Measurements from ENCODE around the gene RGMA. TPM values are rescaled to one million over a fixed set of nuclear protein-coding genes. Genes with fewer than 3 reads are reported as not detected.

The RGMA gene
- total RNA-seq, 1 donor from 2014 or later = 5.7 TPM

DNA sequence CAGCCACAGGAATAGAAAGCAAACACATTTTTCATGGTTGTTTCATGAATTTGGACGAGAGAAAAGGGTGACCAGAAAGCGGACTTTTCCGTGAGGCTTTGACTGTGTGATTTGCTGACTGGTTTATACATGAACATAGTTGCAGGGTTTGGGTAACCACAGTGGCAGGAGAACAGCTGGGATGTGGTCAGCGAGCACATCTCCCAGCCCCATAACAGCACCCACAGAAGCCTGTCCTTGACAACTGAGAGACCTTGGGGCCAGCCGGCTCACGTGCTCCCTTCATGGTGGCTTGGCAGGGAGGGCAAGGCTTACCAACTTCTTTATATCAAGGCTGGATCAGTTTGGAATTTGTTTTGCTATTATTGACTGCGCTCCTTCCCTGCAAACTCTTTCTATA, 13.2 kb upstream of the RGMA start:
- Mint-ChIP-seq H3K27ac (ENCODE audit: unreplicated experiment) (no peak overlapping the region), H3K9me3 (ENCODE audit: unreplicated experiment) (no peaks in the 10 kb centered on the region), H3K36me3 (ENCODE audit: low read depth, unreplicated experiment) (no peaks in the 10 kb centered on the region), H3K27me3 (ENCODE audit: unreplicated experiment) (no peaks in the 10 kb centered on the region), H3K4me1 (ENCODE audit: unreplicated experiment) (no peaks in the 10 kb centered on the region), H3K4me3 (ENCODE audit: unreplicated experiment) (no peak overlapping the region)
- DNase-seq (ENCODE audit: low spot score) = no peak
- TF ChIP-seq, protein P1, sequence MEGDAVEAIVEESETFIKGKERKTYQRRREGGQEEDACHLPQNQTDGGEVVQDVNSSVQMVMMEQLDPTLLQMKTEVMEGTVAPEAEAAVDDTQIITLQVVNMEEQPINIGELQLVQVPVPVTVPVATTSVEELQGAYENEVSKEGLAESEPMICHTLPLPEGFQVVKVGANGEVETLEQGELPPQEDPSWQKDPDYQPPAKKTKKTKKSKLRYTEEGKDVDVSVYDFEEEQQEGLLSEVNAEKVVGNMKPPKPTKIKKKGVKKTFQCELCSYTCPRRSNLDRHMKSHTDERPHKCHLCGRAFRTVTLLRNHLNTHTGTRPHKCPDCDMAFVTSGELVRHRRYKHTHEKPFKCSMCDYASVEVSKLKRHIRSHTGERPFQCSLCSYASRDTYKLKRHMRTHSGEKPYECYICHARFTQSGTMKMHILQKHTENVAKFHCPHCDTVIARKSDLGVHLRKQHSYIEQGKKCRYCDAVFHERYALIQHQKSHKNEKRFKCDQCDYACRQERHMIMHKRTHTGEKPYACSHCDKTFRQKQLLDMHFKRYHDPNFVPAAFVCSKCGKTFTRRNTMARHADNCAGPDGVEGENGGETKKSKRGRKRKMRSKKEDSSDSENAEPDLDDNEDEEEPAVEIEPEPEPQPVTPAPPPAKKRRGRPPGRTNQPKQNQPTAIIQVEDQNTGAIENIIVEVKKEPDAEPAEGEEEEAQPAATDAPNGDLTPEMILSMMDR (IDR thresholded peaks at IDR 0.05; ENCODE audit: unreplicated experiment) = no peak

DNA sequence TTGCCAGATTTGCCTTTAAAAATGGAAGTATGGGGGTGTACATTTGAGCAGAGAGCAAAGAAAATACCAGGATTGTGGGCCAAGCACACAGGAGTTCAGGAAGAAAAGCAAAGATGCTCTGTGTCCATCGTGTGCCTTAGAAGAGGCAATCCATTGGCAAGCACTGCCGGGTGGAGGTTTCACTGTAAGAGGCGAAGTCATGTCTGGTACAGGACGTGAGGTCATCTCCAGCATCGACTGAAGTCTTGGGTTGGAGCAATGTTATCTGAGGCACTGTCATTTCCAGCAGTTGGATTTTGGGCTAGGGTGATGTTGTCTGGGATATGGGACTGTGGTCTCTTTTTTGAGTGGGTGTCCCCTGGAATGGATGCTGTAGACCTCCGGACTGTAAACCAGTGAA, 4.8 kb upstream of the RGMA start:
- TF ChIP-seq, protein P1 (IDR thresholded peaks at IDR 0.05; ENCODE audit: unreplicated experiment) = no peak
- Mint-ChIP-seq H3K27ac (ENCODE audit: unreplicated experiment) (no peak overlapping the region), H3K36me3 (ENCODE audit: low read depth, unreplicated experiment) (no peaks in the 10 kb centered on the region), H3K4me3 (ENCODE audit: unreplicated experiment) (no peak overlapping the region), H3K4me1 (ENCODE audit: unreplicated experiment) (no peaks in the 10 kb centered on the region), H3K9me3 (ENCODE audit: unreplicated experiment) (no peaks in the 10 kb centered on the region), H3K27me3 (ENCODE audit: unreplicated experiment) (peaks cover 8% of the 10 kb centered on the region)
- no peak for DNase-seq (ENCODE audit: low spot score)

- TF ChIP-seq, protein P1 (IDR thresholded peaks at IDR 0.05; ENCODE audit: unreplicated experiment) = no peak
- H3K4me3 Mint-ChIP-seq (ENCODE audit: unreplicated experiment) = no peak overlapping the region
- H3K27ac Mint-ChIP-seq (ENCODE audit: unreplicated experiment) = no peak overlapping the region
- DNase-seq (ENCODE audit: low spot score) = no peak
- H3K4me1 Mint-ChIP-seq (ENCODE audit: unreplicated experiment) = peaks cover 3% of the 10 kb centered on the region
- H3K27me3 Mint-ChIP-seq (ENCODE audit: unreplicated experiment) = peaks cover 12% of the 10 kb centered on the region
- H3K36me3 Mint-ChIP-seq (ENCODE audit: low read depth, unreplicated experiment) = no peaks in the 10 kb centered on the region
- H3K9me3 Mint-ChIP-seq (ENCODE audit: unreplicated experiment) = no peaks in the 10 kb centered on the region
Observed at GRCh38 chr15:93091465-93091864, 2.5 kb upstream of the RGMA start.

DNA sequence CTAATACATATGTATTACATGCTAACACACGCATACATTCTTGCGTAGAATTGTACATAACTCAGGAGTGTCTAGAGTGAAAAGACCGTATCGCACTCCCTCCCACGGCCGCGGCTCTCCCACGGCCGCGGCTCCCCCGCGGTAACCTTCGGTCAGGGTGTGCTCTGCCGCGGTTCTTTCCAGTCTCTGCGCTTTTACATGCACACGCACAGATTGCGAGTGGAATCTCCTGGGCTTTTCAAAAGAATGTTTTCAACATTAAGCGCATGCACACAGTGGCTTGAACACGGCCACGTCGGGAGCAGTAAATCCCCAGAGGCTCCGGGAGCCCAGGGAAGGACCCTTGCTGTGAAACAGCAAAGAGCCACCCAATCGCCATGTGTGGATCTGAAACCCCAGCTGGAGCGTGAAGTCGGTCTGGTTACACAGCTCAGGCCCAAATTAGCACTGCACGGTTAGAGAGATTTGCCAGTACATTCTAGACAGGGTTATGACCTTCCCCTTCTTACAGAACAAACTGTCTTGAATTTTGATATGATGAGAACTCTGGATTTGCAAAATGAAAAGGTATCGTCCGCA, 805 bp upstream of the RGMA start:
- Mint-ChIP-seq H3K9me3 (ENCODE audit: unreplicated experiment) (no peaks in the 10 kb centered on the region), H3K4me3 (ENCODE audit: unreplicated experiment) (peak overlapping the region; percentile 87), H3K27me3 (ENCODE audit: unreplicated experiment) (peaks cover 11% of the 10 kb centered on the region), H3K36me3 (ENCODE audit: low read depth, unreplicated experiment) (no peaks in the 10 kb centered on the region), H3K27ac (ENCODE audit: unreplicated experiment) (no peak overlapping the region), H3K4me1 (ENCODE audit: unreplicated experiment) (peaks cover 3% of the 10 kb centered on the region)
- no peak for DNase-seq (ENCODE audit: low spot score)
- TF ChIP-seq, protein P1 (IDR thresholded peaks at IDR 0.05; ENCODE audit: unreplicated experiment) = no peak

DNA sequence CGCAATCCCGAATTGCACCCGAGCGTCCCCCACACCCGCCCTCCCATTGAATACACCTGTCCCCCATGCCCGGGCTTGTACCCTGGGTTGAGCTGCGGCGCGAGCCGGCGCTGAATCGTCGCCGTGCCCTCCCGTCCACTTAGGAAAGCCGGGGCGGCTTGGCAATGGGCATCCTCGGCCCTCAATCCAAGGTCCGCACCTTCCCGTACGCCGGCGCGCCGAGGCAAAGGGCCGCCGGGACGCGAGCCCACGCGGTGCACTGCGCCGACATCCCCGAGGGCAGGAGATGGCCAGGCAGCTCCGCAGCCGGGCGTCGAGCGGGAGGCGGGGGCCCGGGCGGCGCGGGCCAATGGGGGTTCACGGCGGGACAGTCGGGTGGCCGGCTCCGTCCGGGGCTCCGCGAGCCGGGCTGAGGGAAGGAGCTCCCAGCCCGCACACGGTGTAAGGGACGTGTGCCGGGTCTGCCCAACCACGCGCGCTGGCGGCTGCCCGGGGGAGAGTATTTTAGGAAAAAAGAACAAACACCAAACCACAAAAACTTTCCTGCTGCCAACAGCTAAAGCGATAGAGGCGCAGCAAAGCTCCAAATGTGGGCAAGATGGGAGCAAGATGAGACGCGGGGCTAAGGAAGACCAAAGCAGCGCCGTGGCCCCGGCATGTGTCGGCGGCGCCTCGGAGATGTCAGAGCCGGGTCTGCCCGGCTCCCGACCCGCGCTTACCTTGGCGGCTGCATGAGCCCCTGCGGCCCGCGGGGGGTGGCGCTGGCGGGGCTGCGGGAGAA, 621 bp downstream of the RGMA start:
- peaks cover 3% of the 10 kb centered on the region for H3K4me1 Mint-ChIP-seq (ENCODE audit: unreplicated experiment)
- H3K4me3 Mint-ChIP-seq (ENCODE audit: unreplicated experiment) = peak overlapping the region; percentile 88
- peak; percentile 37 for DNase-seq (ENCODE audit: low spot score)
- no peaks in the 10 kb centered on the region for H3K9me3 Mint-ChIP-seq (ENCODE audit: unreplicated experiment)
- TF ChIP-seq, protein P1 (IDR thresholded peaks at IDR 0.05; ENCODE audit: unreplicated experiment) = peak; percentile 55
- no peaks in the 10 kb centered on the region for H3K36me3 Mint-ChIP-seq (ENCODE audit: low read depth, unreplicated experiment)
- H3K27me3 Mint-ChIP-seq (ENCODE audit: unreplicated experiment) = peaks cover 11% of the 10 kb centered on the region
- no peak overlapping the region for H3K27ac Mint-ChIP-seq (ENCODE audit: unreplicated experiment)
